ENCODE results near the gene ZNF641. TPM values are rescaled to one million over a fixed set of nuclear protein-coding genes. Genes with fewer than 3 reads are reported as not detected.

Gene ZNF641
- polyA plus RNA-seq (2012; ENCODE audit: insufficient read depth, insufficient read length) = 11.5 TPM

DNA sequence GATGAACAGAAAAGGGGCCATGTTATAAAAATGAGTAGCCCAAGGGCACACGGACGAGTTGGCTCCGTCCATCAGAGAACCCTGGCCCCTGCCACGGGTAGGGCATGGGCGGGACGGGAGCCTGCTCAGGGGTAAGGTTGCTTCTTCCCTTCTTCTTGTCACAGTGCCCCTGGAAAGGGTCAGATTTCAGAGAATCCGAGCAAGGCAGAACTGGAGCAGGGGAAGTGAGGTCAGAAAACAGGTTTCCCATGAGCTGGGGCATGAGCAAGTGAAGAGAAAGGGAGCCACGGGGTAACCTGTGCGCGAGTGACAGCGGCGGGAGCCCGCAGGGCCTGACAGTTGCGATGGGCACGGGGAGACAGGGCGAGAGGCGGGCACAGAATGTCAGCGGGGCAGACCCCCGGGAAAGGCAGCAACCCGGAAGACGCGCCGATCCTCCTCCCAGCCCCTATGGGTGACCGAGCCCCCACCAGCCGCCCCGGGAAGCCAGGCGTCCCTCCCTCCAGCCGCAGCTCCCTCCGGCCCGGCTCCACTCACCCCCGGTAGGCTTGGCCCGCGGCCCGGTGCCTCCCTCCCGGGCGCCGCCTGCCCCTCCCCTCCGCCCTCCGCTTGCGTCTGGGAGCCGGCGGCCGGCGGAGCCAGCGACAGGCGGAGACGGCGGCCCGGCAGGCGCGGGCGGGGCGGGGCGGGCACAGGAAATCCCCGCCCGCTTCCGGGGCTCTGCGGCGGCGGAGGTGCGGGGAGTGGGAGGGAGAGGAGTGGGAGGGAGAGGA lies at the start of gene ZNF641:
Gene ZNF641 (minus strand): TSS at position 671 of the 773 bp plus-strand sequence. CDS start 2,829 bp downstream, outside the sequence.
- peak within 1 kb of the TSS; percentile 84 for H3K4me3 ChIP-seq (ENCODE audit: low read length)
- peak; percentile 64 for DNase-seq (ENCODE audit: low read depth, low spot score)

DNA sequence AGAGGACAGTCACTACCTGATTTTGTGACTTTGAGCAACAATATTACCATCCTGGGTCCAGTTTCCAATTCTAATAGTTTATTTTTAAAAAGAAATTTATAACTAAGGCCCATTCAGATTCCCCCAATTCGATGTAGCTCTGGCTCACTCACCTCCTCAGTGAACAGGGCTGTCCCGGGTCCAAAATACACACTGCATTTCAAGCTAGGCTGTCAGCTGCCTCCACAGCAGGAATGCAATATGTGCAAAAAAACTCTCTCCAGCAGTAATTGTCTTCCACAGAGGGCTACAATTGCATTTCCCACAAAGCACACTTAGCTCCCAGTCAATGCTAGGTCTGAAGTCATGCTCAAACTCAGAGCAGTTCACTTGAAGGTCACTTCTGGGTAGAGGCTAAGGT lies 39.3 kb upstream of the ZNF641 start:
- H3K4me3 ChIP-seq (ENCODE audit: low read length) = no peak overlapping the region
- DNase-seq (ENCODE audit: low read depth, low spot score) = no peak

DNA sequence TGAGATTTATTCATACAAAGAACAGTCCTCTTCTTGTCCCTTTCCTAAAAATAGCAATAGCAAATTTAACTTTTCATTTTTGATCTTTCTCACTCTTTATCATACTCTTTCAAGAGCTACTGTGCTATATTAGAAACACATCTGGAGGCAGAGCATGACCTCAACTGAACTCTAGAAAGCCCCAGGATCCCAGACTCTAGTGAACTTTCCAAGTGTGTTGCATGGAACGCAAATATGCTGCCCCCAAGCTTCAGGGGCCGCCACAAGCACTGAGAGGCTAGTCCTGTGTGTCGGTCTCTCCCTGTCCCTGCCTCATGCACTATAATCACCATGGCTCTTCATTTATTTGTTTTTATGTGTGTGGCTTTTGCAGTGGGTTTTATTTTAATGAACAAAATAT lies 38.7 kb upstream of the ZNF641 start:
- no peak overlapping the region for H3K4me3 ChIP-seq (ENCODE audit: low read length)
- DNase-seq (ENCODE audit: low read depth, low spot score) = no peak

DNA sequence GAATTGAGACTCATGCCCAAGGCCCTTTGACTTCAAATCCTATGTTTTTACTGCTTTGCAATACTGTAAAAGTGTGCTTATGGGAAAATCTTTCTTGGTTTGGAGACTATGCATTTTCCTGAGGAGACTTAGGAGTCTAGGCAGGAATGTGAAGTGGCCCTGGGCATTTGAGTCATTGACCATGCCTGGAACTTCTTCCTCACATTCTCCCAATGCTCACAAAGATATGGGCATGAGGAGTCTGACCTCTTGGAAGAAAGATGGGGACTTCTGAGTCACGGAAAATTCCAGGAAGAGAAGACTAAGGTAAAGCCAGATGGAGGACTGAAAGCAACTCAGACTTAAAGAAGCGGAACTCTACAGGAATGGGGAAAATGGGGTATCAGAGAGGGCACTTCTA lies 38.2 kb upstream of the ZNF641 start:
- no peak for DNase-seq (ENCODE audit: low read depth, low spot score)
- H3K4me3 ChIP-seq (ENCODE audit: low read length) = no peak overlapping the region

DNA sequence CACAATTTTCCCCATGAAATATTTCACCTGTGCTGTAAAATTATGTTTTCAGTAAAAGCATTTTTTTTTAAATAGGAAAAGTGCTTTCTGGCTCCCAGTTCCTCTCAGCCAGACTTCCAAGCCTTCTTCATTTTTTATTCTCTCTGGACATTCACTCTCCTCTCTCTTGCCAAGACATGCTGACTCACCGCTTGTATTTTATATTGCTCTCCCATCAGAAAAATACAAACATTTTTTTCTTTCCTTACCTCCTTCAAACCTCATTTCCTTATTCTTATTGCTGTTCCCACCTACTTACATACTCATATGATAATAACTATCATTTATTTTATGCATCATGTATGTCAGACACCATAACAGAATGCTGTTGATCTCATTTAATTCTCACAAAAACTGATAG lies 37.7 kb upstream of the ZNF641 start:
- no peak overlapping the region for H3K4me3 ChIP-seq (ENCODE audit: low read length)
- no peak for DNase-seq (ENCODE audit: low read depth, low spot score)

DNA sequence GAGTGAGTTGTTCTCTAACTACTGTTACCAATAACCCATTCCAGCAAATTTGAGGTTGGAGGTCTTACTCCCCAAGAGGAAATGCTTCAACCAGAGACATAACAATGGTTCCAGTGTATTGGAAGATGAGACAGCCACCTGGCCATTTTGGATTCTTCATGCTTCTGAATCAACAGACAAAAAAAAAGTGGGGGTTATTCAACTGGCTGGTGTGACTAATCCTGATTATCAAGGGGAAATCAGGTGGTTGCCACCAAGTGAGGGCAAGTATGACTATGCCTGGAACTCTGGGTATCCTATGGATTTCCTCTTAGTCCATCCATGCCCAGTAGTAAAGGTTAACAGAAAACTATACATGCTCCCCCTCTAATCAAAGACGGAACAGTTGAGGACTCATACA lies 29.9 kb upstream of the ZNF641 start:
- no peak for DNase-seq (ENCODE audit: low read depth, low spot score)
- H3K4me3 ChIP-seq (ENCODE audit: low read length) = no peak overlapping the region

DNA sequence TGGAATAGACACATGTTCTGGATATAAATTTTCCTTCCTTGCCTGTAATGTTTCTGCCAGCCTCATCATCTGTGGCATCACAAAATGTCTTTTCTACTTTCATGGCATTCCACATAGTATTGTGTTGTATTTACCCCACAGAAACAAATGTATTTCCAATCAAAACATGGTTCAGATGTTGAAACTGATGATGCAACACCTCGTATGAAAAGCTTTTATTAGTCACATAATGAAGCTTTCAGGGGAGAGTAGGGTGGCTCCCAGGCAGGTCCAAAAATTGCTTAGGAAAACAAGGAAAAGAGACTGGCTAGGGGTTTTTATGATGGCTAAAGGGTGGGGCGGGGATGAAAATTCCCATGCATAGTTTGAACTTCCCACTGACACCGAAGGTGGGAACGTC lies 29.1 kb upstream of the ZNF641 start:
- no peak overlapping the region for H3K4me3 ChIP-seq (ENCODE audit: low read length)
- no peak for DNase-seq (ENCODE audit: low read depth, low spot score)

DNA sequence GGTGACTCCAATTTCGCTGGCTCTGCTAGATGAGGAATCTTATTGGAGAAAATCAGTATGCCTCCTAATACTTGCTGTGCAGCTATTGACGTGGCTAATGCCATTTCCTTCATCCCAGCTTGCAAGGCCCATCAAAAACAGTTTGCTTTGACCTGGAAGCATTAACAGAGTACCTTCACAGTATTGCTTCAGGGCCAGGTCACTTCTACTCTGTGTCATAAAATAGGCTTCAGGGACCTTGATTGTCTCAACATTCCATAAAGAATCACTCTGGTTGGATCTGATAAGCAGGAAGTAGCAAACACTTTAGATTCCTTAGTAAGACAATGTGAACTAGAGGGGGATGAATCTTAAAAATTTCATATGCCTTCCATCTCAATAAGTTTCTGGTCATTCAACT lies 26.9 kb upstream of the ZNF641 start:
- DNase-seq (ENCODE audit: low read depth, low spot score) = no peak
- H3K4me3 ChIP-seq (ENCODE audit: low read length) = no peak overlapping the region

DNA sequence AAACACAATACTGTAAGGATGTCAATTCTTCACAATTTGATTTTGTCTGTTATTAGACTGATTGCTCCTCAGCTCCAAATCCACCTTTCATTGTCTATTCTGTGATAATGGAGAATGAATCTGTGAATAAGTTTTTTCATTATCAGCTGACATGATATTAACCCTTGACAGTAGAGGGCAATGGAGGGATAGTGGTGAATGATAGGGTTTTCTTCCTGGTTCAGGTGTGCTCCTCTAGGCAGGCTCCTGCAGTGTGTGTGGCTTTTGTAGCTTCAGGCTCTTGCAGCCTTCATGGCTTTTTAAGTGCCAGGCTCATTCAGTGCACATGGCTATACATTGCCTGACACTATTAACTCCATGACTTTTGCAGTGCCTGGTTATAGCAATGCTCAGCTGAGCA lies 23.4 kb upstream of the ZNF641 start:
- no peak for DNase-seq (ENCODE audit: low read depth, low spot score)
- no peak overlapping the region for H3K4me3 ChIP-seq (ENCODE audit: low read length)

DNA sequence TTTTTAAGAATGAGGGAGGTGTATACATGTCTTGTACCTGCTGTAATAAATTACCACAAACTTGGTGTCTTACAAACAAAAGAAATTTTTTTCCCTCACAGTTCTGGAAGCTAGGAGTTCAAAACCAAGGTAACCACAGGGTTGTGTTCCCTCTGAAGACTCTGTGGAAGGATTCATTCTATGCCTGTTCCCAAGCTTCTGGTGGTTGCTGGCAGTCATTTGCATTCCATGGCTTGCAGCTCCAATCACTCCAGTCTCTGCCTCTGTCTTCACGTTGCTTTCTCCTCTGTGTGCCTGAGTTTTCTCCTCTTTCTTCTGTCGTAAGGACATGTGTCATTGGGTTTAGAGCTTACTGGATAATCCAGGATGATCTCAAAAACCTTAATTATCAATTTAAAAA lies 15.4 kb upstream of the ZNF641 start:
- no peak overlapping the region for H3K4me3 ChIP-seq (ENCODE audit: low read length)
- no peak for DNase-seq (ENCODE audit: low read depth, low spot score)

DNA sequence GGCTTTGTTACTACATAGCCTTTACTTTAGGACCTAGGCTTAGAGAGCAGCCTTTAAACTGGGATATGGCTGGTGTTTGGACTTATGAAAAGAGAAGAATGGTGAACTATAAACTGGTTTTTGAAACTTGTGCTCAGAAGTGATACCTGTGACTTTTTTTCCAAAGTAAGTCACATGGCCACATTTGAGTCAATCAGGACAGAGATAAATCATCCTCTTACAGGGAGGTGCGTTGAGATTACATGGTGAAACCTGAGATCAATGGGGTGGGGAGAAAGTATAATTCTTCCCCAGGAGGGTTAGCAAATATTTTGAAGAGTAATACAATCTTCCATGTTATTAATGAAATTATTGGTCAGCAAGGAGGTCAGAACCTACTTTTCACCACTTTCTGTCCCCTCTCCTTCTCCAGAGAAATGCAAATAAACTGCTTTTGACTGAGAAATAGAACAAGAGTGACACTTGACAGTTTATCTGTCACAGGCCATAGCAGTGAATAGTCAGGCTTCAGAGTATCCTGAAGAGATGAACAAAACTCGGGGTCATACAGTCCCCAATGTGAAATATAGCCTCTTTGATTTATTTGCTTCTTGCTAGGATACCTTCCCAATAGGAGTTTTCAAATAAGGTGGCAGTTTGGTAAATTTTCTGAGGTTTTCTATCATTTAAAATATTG lies 11.1 kb upstream of the ZNF641 start:
- DNase-seq (ENCODE audit: low read depth, low spot score) = no peak
- H3K4me3 ChIP-seq (ENCODE audit: low read length) = no peak overlapping the region

DNA sequence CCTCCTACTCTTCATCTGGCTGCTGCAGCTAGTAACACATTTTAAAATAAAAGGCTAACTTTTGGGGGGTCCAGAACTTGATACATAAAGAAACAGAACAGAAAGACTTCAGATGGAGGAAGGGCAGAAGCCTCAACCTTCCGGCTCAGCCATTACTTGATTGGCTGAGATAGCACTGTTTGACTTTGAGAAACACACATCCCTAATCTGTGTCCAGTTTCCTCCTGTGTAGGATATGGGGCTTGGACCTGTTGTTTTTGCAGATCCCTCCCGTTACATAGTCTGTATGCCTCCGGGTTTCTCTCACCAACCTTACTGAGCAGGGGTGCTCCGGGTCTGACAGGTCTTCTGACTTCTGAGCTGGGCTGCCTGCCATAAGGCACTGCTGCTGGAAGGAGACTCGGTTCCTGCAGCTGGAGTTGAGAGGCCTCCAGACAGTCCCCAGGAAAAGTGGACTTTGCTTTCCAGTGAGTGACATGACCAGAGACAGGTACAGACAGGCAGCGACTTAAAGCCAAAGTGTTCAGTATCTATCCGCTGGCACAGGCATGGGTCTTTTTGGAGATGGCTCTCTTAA lies 8.3 kb upstream of the ZNF641 start:
- DNase-seq (ENCODE audit: low read depth, low spot score) = no peak
- no peak overlapping the region for H3K4me3 ChIP-seq (ENCODE audit: low read length)

DNA sequence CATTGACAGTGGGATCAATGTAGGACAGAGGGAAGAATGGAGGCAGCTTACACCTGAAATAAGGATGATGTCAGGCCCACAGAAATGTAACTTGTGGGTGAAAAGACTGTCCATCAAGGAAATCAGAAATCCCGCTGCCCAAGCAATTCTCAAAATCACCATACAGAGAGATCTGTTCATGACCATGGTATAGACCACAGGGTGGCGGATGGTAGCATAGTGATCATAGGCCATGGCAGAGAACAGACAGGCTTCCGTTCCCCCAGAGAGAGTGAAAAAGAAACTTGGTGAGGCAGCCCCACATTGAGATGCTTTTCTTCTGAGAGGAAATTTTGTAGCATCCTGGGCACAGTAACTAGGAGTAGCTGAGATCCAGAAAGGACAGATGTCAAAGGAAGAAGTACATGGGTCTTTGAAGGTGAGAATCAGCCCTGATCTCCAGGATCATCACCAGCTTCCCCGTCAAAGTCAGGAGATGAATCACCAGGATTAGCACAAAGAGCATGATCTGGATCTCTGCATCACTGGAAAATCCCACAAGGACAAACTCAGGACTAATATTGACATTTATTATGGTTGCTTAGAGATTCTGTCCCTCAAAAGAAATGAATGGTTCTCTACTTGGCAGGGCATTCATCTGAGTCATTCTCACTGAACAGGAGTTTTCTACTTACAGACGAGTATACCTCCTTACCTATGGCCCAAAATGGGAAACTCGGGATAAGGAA lies 5.5 kb upstream of the ZNF641 start:
- DNase-seq (ENCODE audit: low read depth, low spot score) = no peak
- no peak overlapping the region for H3K4me3 ChIP-seq (ENCODE audit: low read length)

DNA sequence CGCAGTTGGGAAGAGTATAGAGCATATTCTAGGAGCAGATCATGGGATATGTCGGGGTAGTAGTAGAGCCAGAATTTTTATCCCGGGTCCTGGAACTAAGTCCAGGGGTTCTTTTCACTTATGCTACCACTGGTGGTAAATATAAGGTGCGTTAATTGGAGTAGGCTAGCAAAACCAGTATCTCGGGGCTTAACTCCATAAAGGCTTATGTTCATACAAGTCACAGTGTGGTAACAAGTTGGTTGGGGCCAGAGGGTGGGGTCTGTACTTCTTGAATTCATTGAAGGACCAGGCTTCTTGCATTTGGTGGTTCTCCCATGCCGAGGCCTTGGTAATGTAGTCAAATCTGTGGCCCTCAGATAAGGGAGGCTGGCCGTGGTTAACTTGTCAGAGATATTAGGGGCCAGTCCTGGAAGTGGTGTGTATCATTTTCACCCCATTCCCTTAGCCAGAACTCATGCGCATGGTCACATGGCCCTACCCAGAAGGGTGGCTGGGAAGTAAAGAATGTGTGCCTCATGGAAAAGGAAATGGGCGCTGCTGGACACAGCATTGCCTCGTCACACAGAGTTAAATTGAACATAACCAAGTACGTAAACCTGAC lies 1.5 kb upstream of the ZNF641 start:
- no peak overlapping the region for H3K4me3 ChIP-seq (ENCODE audit: low read length)

DNA sequence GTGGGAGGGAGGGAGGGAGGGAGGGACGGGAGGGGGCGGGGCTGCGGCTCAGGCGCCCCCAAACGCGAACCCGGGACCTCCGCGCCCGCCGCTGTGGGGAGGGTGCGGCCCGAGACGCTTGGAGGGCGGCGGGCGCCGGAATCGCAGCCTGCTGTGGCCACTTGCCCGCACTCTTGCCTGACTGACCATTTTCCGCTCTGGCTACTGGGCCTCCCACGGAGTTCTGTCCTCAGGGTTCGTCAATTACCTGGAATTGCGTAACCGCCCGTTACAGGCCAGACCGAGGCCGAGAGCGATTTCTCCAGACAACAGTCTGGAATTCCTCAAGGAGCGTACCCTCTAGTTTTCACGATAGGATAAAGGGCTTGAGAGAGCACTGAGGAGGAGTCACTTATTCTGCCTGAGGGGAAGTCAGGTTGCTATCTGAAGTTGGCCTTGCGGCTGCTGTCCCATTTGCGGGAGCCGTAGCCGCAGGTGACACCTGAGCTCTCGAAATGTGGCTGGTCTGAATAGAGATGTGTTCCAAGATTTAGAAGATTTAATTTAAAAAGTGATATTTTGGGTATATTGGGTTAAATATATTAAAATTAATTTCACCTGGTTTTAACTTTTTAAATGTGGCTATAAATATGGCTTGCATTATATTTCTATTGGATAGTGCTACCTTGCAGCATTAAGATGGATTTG lies 446 bp upstream of the ZNF641 start:
- peak overlapping the region; percentile 64 for H3K4me3 ChIP-seq (ENCODE audit: low read length)
- no peak for DNase-seq (ENCODE audit: low read depth, low spot score)

More for the DNA sequence above, 1.5 kb upstream of the ZNF641 start:
- DNase-seq (ENCODE audit: low read depth, low spot score) = no peak

DNA sequence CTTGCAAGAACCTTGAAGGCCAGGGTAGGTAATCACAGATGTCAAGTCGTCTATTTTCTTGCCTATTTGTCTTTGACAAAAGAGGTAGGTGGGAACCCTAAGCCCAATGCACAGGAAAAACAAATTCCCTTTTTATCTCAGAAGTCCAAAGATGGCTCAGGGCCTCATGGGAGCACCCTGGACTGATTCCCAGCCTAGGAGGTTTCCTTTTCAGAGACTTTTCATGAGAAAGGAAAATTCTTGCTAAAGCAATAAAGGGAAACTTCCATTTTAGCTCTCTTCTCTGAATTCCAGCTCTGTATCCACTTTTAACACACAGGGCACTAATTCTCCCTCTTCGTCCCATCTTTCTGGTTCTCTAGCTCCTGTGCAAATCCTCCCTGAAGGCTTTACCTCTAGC lies 1.2 kb downstream of the ZNF641 start:
- no peak for DNase-seq (ENCODE audit: low read depth, low spot score)

DNA sequence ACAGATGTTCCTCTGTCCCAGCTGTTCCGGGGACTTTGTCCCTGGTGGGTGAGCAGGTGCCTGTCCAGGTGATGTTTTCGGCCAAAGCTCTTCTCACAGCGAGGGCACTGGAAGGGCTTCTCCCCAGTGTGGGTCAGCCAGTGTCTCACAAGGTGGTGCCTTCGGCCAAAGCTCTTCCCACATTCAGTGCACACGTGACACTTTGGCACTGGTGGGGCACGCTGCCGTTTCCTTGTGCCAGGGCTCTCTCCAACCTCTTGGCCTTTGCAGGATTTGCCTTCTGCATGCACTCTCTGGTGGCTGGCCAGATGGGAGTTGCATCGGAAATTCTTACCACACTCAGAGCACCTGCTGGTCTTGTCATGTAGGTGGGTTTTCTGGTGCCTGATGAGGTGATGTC lies 7.7 kb downstream of the ZNF641 start:
- no peak for DNase-seq (ENCODE audit: low read depth, low spot score)
- H3K4me3 ChIP-seq (ENCODE audit: low read length) = no peak overlapping the region

More for the DNA sequence above, 1.2 kb downstream of the ZNF641 start:
- no peak overlapping the region; the same call in 1 of the 2 replicates for H3K4me3 ChIP-seq (ENCODE audit: low read length)

DNA sequence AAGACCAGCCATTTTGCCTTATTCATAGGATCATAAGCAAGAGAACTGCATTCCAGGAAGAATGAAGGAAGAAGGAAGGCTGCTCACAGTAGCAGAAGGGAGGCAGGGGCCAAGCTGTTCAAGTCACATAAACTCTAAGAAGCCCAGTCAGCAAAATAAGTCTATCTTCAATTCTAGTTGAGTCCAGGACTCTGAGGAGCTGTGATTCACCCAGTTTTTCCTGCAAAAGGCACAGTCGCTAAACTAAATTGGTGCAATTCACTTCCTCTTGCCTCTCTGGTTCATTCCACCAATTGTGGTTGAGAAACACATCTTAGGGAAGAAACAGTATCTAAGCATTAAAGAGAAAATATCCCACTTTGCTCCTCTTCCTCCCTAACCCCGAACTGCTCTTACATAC lies 9.8 kb downstream of the ZNF641 start:
- no peak overlapping the region for H3K4me3 ChIP-seq (ENCODE audit: low read length)
- no peak for DNase-seq (ENCODE audit: low read depth, low spot score)
